Measurements from ENCODE around the gene IP6K3. TPM values are rescaled to one million over a fixed set of nuclear protein-coding genes. Genes with fewer than 3 reads are reported as not detected.
A peak's percentile ranks its signal among the peaks of the same experiment; 100 is the strongest.

IP6K3 gene
- total RNA-seq, 1 donor from 2014 or later, result 2.9 TPM

DNA sequence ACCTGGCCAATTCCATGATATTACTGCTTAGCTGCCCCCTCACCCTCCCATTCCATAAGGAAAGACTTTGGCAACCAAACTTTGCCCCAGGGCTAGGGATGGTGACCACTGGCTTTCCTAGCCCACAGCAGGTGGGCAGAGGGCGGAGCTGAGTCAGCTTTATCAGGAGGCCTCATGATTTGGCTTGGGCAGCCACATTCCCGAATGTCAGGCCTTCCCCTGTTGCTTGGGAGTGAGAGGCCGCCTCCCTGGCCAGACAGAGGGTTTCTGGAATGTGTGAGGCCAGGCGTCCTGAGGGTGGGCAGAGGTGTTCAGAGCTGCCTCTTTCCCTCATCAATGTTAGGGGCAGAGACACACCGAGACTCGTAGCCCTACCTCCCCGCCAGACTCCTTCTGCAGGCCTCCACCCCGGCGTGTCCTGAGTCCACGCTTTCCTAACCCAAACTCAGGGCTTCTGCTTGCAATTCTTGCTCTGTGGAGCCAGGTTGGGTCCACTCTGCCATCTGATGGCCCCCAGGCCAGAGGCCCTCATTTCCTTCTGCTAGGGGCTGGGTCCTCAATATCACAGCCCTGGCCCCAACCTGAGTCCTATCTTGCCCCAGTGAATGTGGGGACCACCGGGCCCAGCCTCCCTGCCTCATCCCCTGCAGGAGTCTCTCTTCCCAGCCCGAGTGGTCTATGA lies 54.5 kb downstream of the IP6K3 start:
- peaks cover 13% of the 10 kb centered on the region for H3K36me3 Mint-ChIP-seq
- H3F3A ChIP-seq (ENCODE audit: low read depth), result peaks cover 4% of the 10 kb centered on the region

DNA sequence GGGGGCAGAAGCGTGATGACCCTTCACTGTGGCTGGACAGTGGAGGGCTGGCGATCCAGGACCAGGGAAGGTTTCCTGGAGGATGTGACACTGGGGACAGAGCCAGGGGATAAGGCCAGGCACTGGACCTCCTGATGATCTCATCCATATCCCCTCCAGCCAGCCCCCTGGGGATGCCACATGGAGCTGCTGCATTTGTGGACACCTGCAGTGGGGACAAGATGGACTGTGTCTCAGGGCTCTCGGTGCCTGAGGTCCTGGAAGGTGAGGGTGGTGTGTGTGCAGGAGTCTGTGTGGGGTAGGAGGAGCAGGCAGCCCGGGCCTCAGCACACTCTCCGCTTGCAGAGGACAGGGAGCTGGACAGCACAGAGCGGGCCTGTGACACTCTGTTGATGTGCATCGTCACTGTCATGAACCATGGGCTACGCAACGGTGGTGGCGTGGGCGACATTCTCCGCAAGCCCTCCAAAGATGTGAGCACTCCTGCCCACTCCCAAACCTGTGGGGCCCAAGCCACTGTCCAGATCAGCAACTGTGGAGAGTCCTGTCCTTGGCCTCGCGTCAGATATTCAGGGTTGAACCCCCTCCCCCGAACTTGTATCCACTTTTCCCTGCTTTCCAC lies 55.1 kb downstream of the IP6K3 start:
- peaks cover 12% of the 10 kb centered on the region for H3K36me3 Mint-ChIP-seq
- H3K27ac Mint-ChIP-seq, result no peak overlapping the region

More for the DNA sequence above, 54.5 kb downstream of the IP6K3 start:
- Histone ChIP-seq H3K4me3 (no peak overlapping the region), H3K36me3 (no peaks in the 10 kb centered on the region), H3K9me3 (ENCODE audit: low read depth) (no peaks in the 10 kb centered on the region), H2AFZ (replicated peaks) (no peak overlapping the region), H3K27me3 (no peaks in the 10 kb centered on the region), H3K9ac (no peak overlapping the region), H3K4me2 (no peak overlapping the region), H3K79me2 (ENCODE audit: low read depth) (no peaks in the 10 kb centered on the region), H4K20me1 (ENCODE audit: low read depth) (peaks cover 2% of the 10 kb centered on the region), H3K4me1 (peaks cover 3% of the 10 kb centered on the region), H3K27ac (peak overlapping the region; percentile 69)
- Mint-ChIP-seq H3K27me3 (ENCODE audit: insufficient read depth, low read depth) (peaks cover 8% of the 10 kb centered on the region), H3K4me1 (peaks cover 18% of the 10 kb centered on the region), H3K4me3 (peak overlapping the region; percentile 60), H3K9me3 (no peaks in the 10 kb centered on the region), H3K27ac (no peak overlapping the region)
- peak; percentile 69 for DNase-seq (ENCODE audit: low spot score)
- no peak for TF ChIP-seq EZH2 (IDR thresholded peaks at IDR 0.05)
- TF ChIP-seq, protein P1, sequence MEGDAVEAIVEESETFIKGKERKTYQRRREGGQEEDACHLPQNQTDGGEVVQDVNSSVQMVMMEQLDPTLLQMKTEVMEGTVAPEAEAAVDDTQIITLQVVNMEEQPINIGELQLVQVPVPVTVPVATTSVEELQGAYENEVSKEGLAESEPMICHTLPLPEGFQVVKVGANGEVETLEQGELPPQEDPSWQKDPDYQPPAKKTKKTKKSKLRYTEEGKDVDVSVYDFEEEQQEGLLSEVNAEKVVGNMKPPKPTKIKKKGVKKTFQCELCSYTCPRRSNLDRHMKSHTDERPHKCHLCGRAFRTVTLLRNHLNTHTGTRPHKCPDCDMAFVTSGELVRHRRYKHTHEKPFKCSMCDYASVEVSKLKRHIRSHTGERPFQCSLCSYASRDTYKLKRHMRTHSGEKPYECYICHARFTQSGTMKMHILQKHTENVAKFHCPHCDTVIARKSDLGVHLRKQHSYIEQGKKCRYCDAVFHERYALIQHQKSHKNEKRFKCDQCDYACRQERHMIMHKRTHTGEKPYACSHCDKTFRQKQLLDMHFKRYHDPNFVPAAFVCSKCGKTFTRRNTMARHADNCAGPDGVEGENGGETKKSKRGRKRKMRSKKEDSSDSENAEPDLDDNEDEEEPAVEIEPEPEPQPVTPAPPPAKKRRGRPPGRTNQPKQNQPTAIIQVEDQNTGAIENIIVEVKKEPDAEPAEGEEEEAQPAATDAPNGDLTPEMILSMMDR (IDR thresholded peaks at IDR 0.05), result no peak
- no peak for TF ChIP-seq EZH2phosphoT487 (IDR thresholded peaks at IDR 0.05)

DNA sequence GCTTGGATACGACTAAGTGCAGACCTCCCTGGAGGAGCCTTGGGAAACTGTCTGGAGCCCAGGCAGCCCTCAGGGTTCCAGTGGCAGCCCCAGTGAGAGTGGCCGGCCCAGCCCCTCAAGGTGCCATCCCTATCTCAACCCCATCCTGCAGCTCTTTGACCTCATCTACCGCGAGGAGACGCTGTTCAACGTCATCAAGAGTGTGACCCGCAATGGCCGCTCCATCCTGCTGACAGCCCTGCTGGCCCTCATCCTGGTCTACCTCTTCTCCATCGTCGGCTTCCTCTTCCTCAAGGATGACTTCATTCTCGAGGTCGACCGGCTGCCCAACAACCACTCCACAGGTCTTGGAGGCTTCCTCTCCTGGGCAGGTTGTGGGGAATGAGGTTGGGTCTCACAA lies 55.9 kb downstream of the IP6K3 start:
- peaks cover 24% of the 10 kb centered on the region for H3K4me1 Mint-ChIP-seq
- no peaks in the 10 kb centered on the region for H3K27me3 ChIP-seq
- H3K79me2 ChIP-seq (ENCODE audit: low read depth), result no peaks in the 10 kb centered on the region
- no peak overlapping the region for H3K4me3 ChIP-seq
- H3K27ac Mint-ChIP-seq, result no peak overlapping the region
- TF ChIP-seq, protein P1 (IDR thresholded peaks at IDR 0.05), result no peak
- TF ChIP-seq EZH2phosphoT487 (IDR thresholded peaks at IDR 0.05), result no peak
- TF ChIP-seq EZH2 (IDR thresholded peaks at IDR 0.05), result no peak
- H3F3A ChIP-seq (ENCODE audit: low read depth), result peaks cover 4% of the 10 kb centered on the region
- no peak overlapping the region for H3K27ac ChIP-seq
- peaks cover 3% of the 10 kb centered on the region for H3K4me1 ChIP-seq
- H3K9ac ChIP-seq, result no peak overlapping the region
- peaks cover 6% of the 10 kb centered on the region for H3K36me3 Mint-ChIP-seq
- H3K27me3 Mint-ChIP-seq (ENCODE audit: insufficient read depth, low read depth), result peaks cover 8% of the 10 kb centered on the region
- H3K9me3 Mint-ChIP-seq, result no peaks in the 10 kb centered on the region
- no peak overlapping the region for H3K4me2 ChIP-seq
- no peak overlapping the region for H2AFZ ChIP-seq (replicated peaks)
- DNase-seq (ENCODE audit: low spot score), result no peak
- H3K36me3 ChIP-seq, result no peaks in the 10 kb centered on the region
- H4K20me1 ChIP-seq (ENCODE audit: low read depth), result peaks cover 2% of the 10 kb centered on the region
- peak overlapping the region; percentile 70 for H3K4me3 Mint-ChIP-seq
- no peaks in the 10 kb centered on the region for H3K9me3 ChIP-seq (ENCODE audit: low read depth)

More for the DNA sequence above, 55.1 kb downstream of the IP6K3 start:
- DNase-seq (ENCODE audit: low spot score), result no peak
- no peaks in the 10 kb centered on the region for H3K79me2 ChIP-seq (ENCODE audit: low read depth)
- H3K27me3 ChIP-seq, result no peaks in the 10 kb centered on the region
- H3K4me2 ChIP-seq, result no peak overlapping the region
- peaks cover 3% of the 10 kb centered on the region for H3K4me1 ChIP-seq
- H3F3A ChIP-seq (ENCODE audit: low read depth), result peaks cover 4% of the 10 kb centered on the region
- TF ChIP-seq, protein P1 (IDR thresholded peaks at IDR 0.05), result no peak
- TF ChIP-seq EZH2phosphoT487 (IDR thresholded peaks at IDR 0.05), result no peak
- no peaks in the 10 kb centered on the region for H3K9me3 ChIP-seq (ENCODE audit: low read depth)
- H3K9me3 Mint-ChIP-seq, result no peaks in the 10 kb centered on the region
- H3K27ac ChIP-seq, result no peak overlapping the region
- peaks cover 20% of the 10 kb centered on the region for H3K4me1 Mint-ChIP-seq
- no peak overlapping the region for H2AFZ ChIP-seq (replicated peaks)
- no peak overlapping the region for H3K4me3 ChIP-seq
- H3K27me3 Mint-ChIP-seq (ENCODE audit: insufficient read depth, low read depth), result peaks cover 8% of the 10 kb centered on the region
- H3K4me3 Mint-ChIP-seq, result no peak overlapping the region
- H3K9ac ChIP-seq, result no peak overlapping the region
- no peaks in the 10 kb centered on the region for H3K36me3 ChIP-seq
- H4K20me1 ChIP-seq (ENCODE audit: low read depth), result peaks cover 2% of the 10 kb centered on the region

Data from neural progenitor cell (in vitro differentiated cells).